RWPE1 (cell line): ENCODE results near the gene ACSS1.

Experiments
- CTCF ChIA-PET: fragments of 350-600 bp; sonication (Branson Sonifier 250); formaldehyde crosslinking; extraction: SDS; loops from one replicate; lab custom pipeline; 2021; lab: Yijun Ruan, JAX
- POLR2A ChIA-PET: fragments of 400-600 bp; formaldehyde crosslinking; extraction: SDS; loops from one replicate; lab custom pipeline; 2020; ENCODE audit warnings: antibody characterized with exemption; ENCODE audit not compliant: low non-redundant PET; lab: Yijun Ruan, JAX
- DNase-seq: peaks from one replicate; pipeline ENCODE4 v3.0.0; 2012; ENCODE audit warnings: low spot score
- H3K27ac ChIP-seq: fragments of 450-650 bp; 2 replicates; pipeline ENCODE4 v1.5.1; 2017
- TF ChIP-seq, protein P1 (sequence below): fragments of 450-650 bp; conservative IDR thresholded peaks from 2 replicates; pipeline ENCODE4 v1.5.1; 2017; ENCODE audit warnings: low read depth, mild to moderate bottlenecking

ACSS1 gene

GRCh38 chr20:24977797-24978196, 80.1 kb downstream of the ACSS1 start:
- H3K27ac ChIP-seq: no peak overlapping the region
- CTCF ChIA-PET: interaction anchor here (0.6 kb wide), 1 partner anchor 541 kb away, joined by 3 read pairs; no protein-coding TSS in a partner anchor
- POLR2A ChIA-PET: no interaction called here
- DNase-seq: no peak
- TF ChIP-seq, protein P1, sequence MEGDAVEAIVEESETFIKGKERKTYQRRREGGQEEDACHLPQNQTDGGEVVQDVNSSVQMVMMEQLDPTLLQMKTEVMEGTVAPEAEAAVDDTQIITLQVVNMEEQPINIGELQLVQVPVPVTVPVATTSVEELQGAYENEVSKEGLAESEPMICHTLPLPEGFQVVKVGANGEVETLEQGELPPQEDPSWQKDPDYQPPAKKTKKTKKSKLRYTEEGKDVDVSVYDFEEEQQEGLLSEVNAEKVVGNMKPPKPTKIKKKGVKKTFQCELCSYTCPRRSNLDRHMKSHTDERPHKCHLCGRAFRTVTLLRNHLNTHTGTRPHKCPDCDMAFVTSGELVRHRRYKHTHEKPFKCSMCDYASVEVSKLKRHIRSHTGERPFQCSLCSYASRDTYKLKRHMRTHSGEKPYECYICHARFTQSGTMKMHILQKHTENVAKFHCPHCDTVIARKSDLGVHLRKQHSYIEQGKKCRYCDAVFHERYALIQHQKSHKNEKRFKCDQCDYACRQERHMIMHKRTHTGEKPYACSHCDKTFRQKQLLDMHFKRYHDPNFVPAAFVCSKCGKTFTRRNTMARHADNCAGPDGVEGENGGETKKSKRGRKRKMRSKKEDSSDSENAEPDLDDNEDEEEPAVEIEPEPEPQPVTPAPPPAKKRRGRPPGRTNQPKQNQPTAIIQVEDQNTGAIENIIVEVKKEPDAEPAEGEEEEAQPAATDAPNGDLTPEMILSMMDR: no peak

DNA sequence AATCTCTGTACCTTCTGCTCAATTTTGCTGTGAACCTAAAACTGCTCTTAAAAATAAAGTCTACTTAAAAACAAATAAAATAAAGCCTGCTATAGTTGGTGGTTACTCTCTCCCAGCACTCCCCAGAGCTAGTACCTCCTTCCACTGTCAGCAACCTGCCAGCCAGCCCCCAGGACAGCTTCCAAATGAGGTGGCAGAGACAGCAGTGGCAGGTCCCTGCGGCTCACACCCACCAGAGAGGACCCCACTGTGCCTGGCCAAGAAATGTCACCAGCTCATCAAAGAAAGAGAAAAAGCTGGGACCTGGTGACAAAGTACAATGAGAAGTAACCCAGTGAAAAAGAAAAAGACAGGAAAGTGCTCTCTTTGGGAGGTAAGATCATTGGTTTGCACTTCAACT, 80.6 kb downstream of the ACSS1 start:
- no peak for DNase-seq
- ChIA-PET POLR2A (no interaction called here), CTCF (interaction anchor here (0.6 kb wide), 1 partner anchor 541 kb away, joined by 3 read pairs; no protein-coding TSS in a partner anchor)
- H3K27ac ChIP-seq: no peak overlapping the region
- TF ChIP-seq, protein P1: no peak

- ChIA-PET POLR2A (no interaction called here), CTCF (no interaction called here)
- TF ChIP-seq, protein P1: no peak
- H3K27ac ChIP-seq: no peak overlapping the region
- no peak for DNase-seq
These were observed 85.6 kb downstream of the ACSS1 start for GRCh38 chr20:24972341-24972740.

GRCh38 chr20:24971376-24972101, 86.4 kb downstream of the ACSS1 start:
- TF ChIP-seq, protein P1: no peak
- CTCF ChIA-PET: no interaction called here
- DNase-seq: no peak
- no peak overlapping the region for H3K27ac ChIP-seq
- POLR2A ChIA-PET: no interaction called here

DNA sequence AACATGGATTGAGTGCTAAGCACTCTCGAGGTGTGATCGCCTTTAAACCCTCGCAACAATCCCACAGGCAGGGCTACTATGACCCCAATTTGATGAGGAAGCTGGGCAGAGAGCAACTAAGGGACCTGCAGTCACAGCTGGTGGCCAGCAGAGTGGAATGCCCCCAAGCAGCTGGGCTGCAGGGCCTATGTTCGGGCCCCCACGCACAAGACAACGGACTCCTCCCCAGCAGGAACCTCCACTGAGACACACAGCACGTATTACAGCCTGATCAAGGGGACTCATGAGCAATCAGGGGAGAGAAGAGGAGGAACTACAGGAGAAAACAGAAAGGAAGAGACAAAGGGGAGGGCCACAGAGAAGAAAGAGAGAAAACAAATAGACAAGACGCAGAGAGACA, 87.2 kb downstream of the ACSS1 start:
- TF ChIP-seq, protein P1: no peak
- ChIA-PET CTCF (no interaction called here), POLR2A (no interaction called here)
- no peak for DNase-seq
- no peak overlapping the region for H3K27ac ChIP-seq

DNA sequence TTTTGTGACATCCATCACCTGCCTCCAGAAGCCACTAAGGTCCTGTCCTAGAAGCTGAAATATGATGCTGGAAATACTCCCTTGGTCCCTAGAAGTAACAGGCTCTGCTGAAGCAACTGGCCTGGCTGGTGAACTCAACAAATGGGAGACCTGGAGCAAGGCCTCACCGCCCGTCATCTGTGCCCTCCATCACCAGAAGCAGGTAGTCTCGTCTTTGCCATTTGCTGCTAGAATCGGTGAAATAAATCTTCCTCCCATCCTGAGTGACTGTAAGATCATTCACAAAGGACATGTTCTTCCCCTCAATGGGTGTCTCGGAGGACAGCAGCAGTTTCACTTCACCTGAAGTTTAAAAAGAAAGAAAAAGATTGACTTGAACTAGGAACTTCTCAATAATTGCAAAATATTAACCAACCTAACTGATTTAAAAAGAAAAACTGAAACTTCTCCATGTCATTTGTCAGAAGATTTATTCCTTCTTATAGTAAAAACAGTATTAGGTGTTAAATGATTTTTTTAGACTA, 87.8 kb downstream of the ACSS1 start:
- CTCF ChIA-PET: no interaction called here
- H3K27ac ChIP-seq: no peak overlapping the region
- POLR2A ChIA-PET: no interaction called here
- DNase-seq: no peak
- TF ChIP-seq, protein P1: no peak
